ENCODE results near the gene CDKAL1.

- TF ChIP-seq POLR2A (IDR thresholded peaks at IDR 0.05) (no peak), CTCF (IDR thresholded peaks at IDR 0.05) (no peak), POLR2AphosphoS5 (IDR thresholded peaks at IDR 0.05) (no peak)
Measured at GRCh38 chr6:20892365-20892764, 358.1 kb downstream of the CDKAL1 start.

All from prostate gland (tissue), 2 donors.